IPS-NIHi7 (cell line): Measurements from ENCODE around the gene PMEPA1.
A peak's percentile ranks its signal among the peaks of the same experiment; 100 is the strongest.

ENCODE experiments used
- DNase-seq: peaks from one replicate; pipeline ENCODE4 v3.0.0; 2012; ENCODE audit warnings: mixed read lengths; ENCODE audit errors: extremely low spot score

The PMEPA1 gene

GRCh38 chr20:57661746-57662455 is 47.9 kb downstream of the PMEPA1 start:
- no peak for DNase-seq

GRCh38 chr20:57660922-57661745 is 48.7 kb downstream of the PMEPA1 start:
- DNase-seq: no peak

DNA sequence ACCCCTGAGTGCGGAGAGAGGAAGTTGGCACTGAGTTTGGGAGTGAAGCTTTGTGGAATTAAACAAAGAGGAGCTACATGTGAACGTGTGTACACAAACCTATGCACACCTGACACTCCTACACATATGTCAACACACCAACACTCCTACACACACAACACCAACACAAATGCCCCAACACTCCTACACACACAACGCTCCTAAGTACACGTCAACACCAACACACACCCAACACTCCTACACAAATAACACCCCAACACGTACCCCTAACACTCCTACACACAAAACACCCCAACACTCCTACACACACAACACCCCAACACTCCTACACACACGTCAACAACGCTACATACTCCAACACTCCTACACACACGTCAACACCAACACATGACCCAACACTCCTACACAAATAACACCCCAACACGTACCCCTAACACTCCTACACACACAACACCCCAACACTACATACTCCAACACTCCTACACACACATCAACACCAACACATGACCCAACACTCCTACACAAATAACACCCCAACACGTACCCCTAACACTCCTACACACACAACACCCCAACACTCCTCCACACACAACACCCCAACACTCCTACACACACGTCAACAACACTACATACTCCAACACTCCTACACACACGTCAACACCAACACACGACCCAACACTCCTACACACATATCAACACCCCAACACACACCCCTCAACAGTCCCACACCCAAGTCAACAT is 49.5 kb downstream of the PMEPA1 start:
- no peak for DNase-seq

GRCh38 chr20:57659517-57660180 is 50.2 kb downstream of the PMEPA1 start:
- no peak for DNase-seq

GRCh38 chr20:57658833-57659516 is 50.8 kb downstream of the PMEPA1 start:
- no peak for DNase-seq

DNA sequence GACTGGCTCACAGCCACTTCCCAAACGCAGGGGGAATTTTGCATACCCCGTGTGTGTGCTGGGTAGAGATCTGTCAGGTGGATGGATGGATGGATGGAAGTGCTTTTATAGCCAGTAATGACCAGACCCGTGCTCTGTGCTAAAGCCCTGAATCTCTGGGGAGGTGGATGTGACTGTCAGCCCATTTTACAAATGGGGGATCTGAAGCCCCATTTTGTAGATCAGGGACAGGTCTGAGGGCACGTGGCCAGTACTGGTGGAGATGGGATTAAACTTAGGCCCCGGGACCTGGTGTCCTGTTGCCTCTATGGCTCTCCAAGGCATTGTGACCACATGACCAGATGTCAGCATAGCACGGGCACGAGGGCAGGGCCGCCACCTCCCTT is 51.4 kb downstream of the PMEPA1 start:
- no peak for DNase-seq

DNA sequence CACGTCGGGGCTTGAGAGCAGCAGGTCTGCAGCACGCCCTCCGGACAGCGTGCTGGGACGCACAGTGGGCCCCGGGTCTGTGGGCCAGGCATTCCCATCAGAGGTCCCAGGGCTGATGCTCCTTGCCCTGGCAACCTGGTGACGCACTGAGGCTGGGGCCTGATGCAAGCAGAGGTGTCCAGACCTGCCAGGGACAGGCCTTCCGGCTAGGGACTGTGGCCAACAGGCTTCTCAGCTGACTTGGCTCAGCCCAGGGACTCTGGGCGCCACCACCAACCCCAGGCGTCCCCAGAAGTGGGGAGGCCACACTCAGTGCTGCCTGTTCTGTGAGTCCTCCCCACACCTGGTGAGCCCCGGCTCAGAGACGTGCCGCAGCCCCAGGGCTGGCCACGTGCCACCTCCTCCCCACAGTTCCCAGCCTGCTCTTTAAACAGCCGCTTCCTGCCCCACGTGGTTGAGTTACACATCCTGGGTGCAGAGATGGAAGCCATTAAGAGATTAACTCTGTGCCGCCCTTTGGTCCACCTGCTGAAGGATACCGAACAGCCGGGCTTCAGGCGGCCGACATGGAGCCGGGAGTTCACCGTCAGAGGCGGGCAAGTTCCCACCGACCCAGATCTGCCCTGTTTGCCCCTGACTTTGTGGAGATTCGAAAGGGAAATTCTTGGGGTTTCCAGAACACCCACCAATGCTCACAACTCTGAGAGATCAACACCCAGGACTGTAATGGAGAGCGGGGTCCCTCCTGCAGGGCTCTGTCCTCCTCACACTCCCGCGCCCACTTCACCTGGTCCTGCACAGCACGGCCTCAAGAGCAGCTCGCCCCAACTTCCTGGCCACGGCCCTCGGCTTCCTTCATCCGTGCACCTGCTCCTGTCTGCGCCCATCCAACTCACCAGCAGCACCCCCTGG is 52.0 kb downstream of the PMEPA1 start:
- no peak for DNase-seq

DNA sequence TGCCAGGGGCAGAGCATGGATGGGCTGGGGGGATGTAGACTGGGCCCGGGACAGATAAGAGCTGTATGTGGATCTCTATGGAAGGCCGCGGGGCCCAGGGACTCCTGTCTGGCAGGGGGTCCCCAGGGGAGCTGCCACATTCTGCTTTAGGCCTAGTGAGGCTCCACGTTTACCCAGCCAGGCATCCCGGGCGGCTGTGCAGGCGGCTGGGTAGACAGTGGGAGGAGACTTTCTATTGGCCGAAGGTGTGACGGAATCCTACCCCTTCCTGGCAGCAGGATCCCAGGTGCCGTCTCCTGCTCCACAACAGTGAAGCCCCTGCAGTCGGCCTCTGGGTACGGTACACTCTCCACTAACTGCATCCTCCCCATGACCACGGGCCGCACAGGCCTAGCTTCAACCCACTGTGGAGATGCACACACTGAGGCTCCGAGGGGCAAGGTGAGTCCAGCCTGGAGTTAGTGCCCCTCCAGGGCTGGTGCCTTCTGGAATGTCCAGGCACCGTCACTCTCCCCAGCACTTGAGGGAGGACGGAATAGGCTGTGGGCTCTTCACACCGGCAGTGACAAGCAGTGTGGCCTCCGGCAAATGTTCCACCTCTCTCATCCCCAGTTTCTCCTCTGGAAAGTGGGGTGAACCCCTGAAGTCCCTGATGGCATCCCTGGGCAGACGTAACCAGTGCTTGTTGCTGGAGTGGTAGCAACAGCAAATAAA is 52.8 kb downstream of the PMEPA1 start:
- no peak for DNase-seq

GRCh38 chr20:57656252-57656820 is 53.5 kb downstream of the PMEPA1 start:
- peak; percentile 9 for DNase-seq

DNA sequence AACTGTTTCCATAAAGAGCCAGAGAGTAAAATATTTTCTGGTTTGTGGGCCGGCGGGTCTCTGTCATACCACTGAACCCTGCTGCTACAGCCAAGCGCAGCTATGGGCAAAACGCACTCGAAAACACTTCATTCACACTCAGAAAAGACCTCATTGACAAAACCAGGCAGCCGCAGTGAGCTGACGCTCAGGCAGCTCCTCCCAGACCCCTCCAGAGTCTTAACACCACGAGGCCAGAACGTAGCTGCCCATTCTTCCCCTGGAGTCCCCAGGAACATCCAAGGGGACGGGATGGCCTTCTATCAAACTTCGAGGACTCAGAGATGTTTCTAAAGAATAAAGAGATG is 54.0 kb downstream of the PMEPA1 start:
- peak; percentile 6 for DNase-seq

GRCh38 chr20:57654998-57655808 is 54.6 kb downstream of the PMEPA1 start:
- DNase-seq: peak; percentile 44

- DNase-seq: peak; percentile 95
Measured at GRCh38 chr20:57654363-57654997, 55.3 kb downstream of the PMEPA1 start.

DNA sequence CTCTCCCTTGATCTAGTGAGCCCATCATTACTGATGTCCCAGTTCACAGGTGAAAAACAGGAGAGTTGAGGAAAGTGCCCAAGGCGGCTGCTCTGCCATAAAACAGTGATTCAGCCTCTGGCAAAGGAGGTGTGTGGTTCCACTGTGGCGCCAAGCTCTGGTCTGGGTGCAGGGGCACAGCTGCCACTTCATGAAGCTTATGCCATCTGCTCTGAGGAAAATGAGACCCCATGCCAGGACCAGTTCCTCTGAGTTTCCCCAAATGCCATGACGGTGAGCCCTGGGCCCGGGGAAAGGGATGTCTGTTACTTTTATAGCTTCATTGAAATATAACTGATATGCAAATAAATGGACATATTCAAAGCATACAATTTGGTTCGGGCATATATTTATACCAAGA is 55.9 kb downstream of the PMEPA1 start:
- peak; percentile 5 for DNase-seq

DNA sequence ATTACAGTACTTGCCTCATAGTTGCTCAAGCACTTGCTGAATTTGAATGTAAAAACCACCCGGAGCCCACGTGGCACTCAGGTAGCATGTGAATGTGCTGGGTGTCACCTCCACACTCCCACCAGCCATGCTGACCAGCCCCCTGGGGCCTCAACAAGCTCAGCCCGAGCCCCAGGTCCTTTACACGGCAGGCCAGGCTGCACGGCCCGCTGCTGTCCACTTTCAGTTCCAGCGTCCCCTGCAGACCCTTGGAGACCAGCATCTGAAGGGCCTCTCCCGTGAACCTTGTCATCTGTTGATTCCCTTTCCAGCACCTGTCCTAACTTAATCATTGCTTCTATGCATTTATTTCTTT is 56.3 kb downstream of the PMEPA1 start:
- peak; percentile 4 for DNase-seq

GRCh38 chr20:57652606-57653545 is 56.9 kb downstream of the PMEPA1 start:
- DNase-seq: peak; percentile 8

GRCh38 chr20:57651881-57652605 is 57.8 kb downstream of the PMEPA1 start:
- peak; percentile 3 for DNase-seq
